Choroid plexus epithelial cell (primary cell): ENCODE results near the gene PHPT1.

Source experiments
- DNase-seq: peaks from one replicate; pipeline ENCODE4 v3.0.0-alpha.2; 2010; ENCODE audit warnings: low read depth
- H3K4me3 ChIP-seq: 2 replicates; pipeline ENCODE4 v1.5.1; 2011; ENCODE audit warnings: low read depth, mild to moderate bottlenecking, control low read depth, low read length, moderate library complexity
- CTCF ChIP-seq: conservative IDR thresholded peaks from 2 replicates; pipeline ENCODE4 v1.5.1; 2011; ENCODE audit warnings: low read depth, mild to moderate bottlenecking, control low read depth, inconsistent platforms, low read length, moderate library complexity

The PHPT1 gene

GRCh38 chr9:136899196-136899595 is 50.0 kb downstream of the PHPT1 start:
- no peak for DNase-seq
- peak; percentile 9 for TF ChIP-seq CTCF
- H3K4me3 ChIP-seq = no peak overlapping the region

- no peak for DNase-seq
- TF ChIP-seq CTCF = no peak
- H3K4me3 ChIP-seq = no peak overlapping the region
Measured at GRCh38 chr9:136900556-136900955, 51.3 kb downstream of the PHPT1 start.
